ENCODE results near the gene NOX5. TPM values are rescaled to one million over a fixed set of nuclear protein-coding genes. Genes with fewer than 3 reads are reported as not detected.

Gene NOX5
- total and polyA plus RNA-seq, 2 of the 4 experiments (the other 2 are of a cell fraction), result 0.07 TPM; not detected in 1

DNA sequence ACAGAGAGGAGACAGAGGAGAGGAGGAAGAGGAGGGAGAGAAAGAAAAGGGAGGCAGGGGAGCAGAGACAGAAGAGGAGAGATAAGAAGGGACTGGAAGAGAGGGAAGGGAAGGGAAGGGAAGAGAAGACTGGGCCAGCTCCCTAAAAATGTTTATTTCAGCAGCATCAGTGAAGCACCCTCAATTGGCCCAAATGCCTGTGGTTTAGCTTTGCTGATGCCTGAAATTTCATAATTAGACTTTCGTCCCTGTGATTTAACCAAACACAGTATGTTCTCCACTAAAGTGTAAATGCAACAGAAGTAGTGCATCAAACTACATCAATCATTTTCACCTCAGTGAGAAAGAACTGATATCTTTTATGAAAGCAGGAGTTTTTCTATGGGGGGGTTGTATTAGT, 55.9 kb downstream of the NOX5 start:
- no peak for TF ChIP-seq MAZ (IDR thresholded peaks at IDR 0.05; ENCODE audit: borderline replicate concordance, low read depth, low read length)
- no peak for TF ChIP-seq RAD21 (IDR thresholded peaks at IDR 0.05; ENCODE audit: low read length)
- TF ChIP-seq RCOR1 (IDR thresholded peaks at IDR 0.05; ENCODE audit: insufficient replicate concordance, low read length), result no peak
- TF ChIP-seq, protein P1, sequence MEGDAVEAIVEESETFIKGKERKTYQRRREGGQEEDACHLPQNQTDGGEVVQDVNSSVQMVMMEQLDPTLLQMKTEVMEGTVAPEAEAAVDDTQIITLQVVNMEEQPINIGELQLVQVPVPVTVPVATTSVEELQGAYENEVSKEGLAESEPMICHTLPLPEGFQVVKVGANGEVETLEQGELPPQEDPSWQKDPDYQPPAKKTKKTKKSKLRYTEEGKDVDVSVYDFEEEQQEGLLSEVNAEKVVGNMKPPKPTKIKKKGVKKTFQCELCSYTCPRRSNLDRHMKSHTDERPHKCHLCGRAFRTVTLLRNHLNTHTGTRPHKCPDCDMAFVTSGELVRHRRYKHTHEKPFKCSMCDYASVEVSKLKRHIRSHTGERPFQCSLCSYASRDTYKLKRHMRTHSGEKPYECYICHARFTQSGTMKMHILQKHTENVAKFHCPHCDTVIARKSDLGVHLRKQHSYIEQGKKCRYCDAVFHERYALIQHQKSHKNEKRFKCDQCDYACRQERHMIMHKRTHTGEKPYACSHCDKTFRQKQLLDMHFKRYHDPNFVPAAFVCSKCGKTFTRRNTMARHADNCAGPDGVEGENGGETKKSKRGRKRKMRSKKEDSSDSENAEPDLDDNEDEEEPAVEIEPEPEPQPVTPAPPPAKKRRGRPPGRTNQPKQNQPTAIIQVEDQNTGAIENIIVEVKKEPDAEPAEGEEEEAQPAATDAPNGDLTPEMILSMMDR (conservative IDR thresholded peaks at IDR 0.05; ENCODE audit: low read depth, low read length), result no peak
- TF ChIP-seq MAFK (IDR thresholded peaks at IDR 0.05; ENCODE audit: low read depth, low read length), result no peak
- TF ChIP-seq, protein P2, sequence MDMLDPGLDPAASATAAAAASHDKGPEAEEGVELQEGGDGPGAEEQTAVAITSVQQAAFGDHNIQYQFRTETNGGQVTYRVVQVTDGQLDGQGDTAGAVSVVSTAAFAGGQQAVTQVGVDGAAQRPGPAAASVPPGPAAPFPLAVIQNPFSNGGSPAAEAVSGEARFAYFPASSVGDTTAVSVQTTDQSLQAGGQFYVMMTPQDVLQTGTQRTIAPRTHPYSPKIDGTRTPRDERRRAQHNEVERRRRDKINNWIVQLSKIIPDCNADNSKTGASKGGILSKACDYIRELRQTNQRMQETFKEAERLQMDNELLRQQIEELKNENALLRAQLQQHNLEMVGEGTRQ (IDR thresholded peaks at IDR 0.05; ENCODE audit: low read depth, low read length), result no peak
- no peak for TF ChIP-seq BHLHE40 (IDR thresholded peaks at IDR 0.05; ENCODE audit: low read depth, low read length)
- TF ChIP-seq RFX5 (IDR thresholded peaks at IDR 0.05; ENCODE audit: low read depth, low read length), result no peak
- no peak for TF ChIP-seq SMC3 (IDR thresholded peaks at IDR 0.05; ENCODE audit: low read depth, low read length)
- dilution Hi-C loops (cut with HindIII; ENCODE audit: low sequenced_read_pairs, unreplicated experiment) (no loop called here), intact Hi-C loops (cut with micrococcal nuclease) (no loop called here), in situ Hi-C loops (cut with MboI; ENCODE audit: low sequenced_read_pairs) (no loop called here)
- Histone ChIP-seq H4K5ac (ENCODE audit: low read depth, low read length) (no peak overlapping the region), H4K8ac (ENCODE audit: low read depth in 2 of 2, low read length in 2 of 2) (no peak overlapping the region), H2AK9ac (replicated peaks; ENCODE audit: low read depth, low read length, poor library complexity) (no peak overlapping the region), H3K4me1 (ENCODE audit: control insufficient read depth, insufficient read depth, low read length) (peaks cover 4% of the 10 kb centered on the region; the same call in 1 of the 2 replicates), H3K4ac (ENCODE audit: low read depth, low read length) (no peak overlapping the region), H3K27ac (ENCODE audit: insufficient read depth, low read length) (no peak overlapping the region), H3K4me2 (ENCODE audit: low read depth, low read length) (no peak overlapping the region), H3K9ac (ENCODE audit: low read depth, low read length) (no peak overlapping the region), H2BK20ac (ENCODE audit: low read depth, low read length) (no peak overlapping the region), H2BK5ac (ENCODE audit: low read depth, low read length, poor library complexity, severe bottlenecking) (no peak overlapping the region), H4K20me1 (ENCODE audit: insufficient read depth, low read length) (no peaks in the 10 kb centered on the region), H3K36me3 (ENCODE audit: control insufficient read depth, insufficient read depth, low read length) (no peaks in the 10 kb centered on the region), H3K79me1 (ENCODE audit: low read depth in 1 of 2, low read length in 2 of 2) (no peaks in the 10 kb centered on the region), H3K4me3 (ENCODE audit: insufficient read depth, low read depth, low read length) (no peak overlapping the region), H4K91ac (ENCODE audit: insufficient read depth, low read depth, low read length) (no peak overlapping the region), H2BK15ac (ENCODE audit: low read depth, low read length) (no peak overlapping the region), H3K14ac (replicated peaks; ENCODE audit: low read depth, low read length) (no peak overlapping the region), H3K9me3 (ENCODE audit: control insufficient read depth, insufficient read depth, low read length) (peaks cover 6% of the 10 kb centered on the region), H2AFZ (replicated peaks; ENCODE audit: low read length, poor library complexity) (no peak overlapping the region), H2AK5ac (ENCODE audit: low read depth, low read length) (no peak overlapping the region), H3K27me3 (ENCODE audit: control insufficient read depth, insufficient read depth, low read length) (peaks cover 8% of the 10 kb centered on the region), H2BK120ac (ENCODE audit: low read depth, low read length) (no peak overlapping the region), H3K23ac (ENCODE audit: low read depth, low read length) (no peak overlapping the region), H3K9me1 (ENCODE audit: insufficient read depth, low read length) (no peaks in the 10 kb centered on the region), H3K56ac (ENCODE audit: extremely low read depth, insufficient read depth, low read length) (no peak overlapping the region), H3K18ac (ENCODE audit: low read depth, low read length) (no peak overlapping the region)
- BruUV-seq (replicated peaks), result no TSS peak
- ATAC-seq (ENCODE audit: low read depth) (no peak), DNase-seq (no peak)
- ChIA-PET POLR2A (ENCODE audit: unreplicated experiment) (no interaction called here), CTCF (no interaction called here)
- no CpG with 5 or more reads among the region's 1 CpG for WGBS, 2 experiments (ENCODE audit: extremely low coverage in 2 of 2, insufficient read length in 1 of 2)
